Neuronal stem cell (in vitro differentiated cells): ENCODE data around the gene TBC1D5.

Experiments used
- DNase-seq: peaks from one replicate; pipeline ENCODE4 v3.0.0-alpha.2; 2013; ENCODE audit warnings: low spot score
- H2AFZ ChIP-seq: one replicate; pipeline ENCODE4 v1.6.1; 2013; ENCODE audit warnings: mild to moderate bottlenecking, low read length, inconsistent platforms
- H2AK5ac ChIP-seq: 2 replicates; pipeline ENCODE4 v1.6.1; 2013; ENCODE audit warnings: low read depth, mild to moderate bottlenecking, inconsistent platforms, low read length, moderate library complexity, mixed read lengths
- H2BK120ac ChIP-seq: 2 replicates; pipeline ENCODE4 v1.6.1; 2013; ENCODE audit warnings: low read depth, mild to moderate bottlenecking, inconsistent platforms, low read length, moderate library complexity, mixed read lengths
- H2BK12ac ChIP-seq: one replicate; pipeline ENCODE4 v1.6.1; 2013; ENCODE audit warnings: low read length, inconsistent platforms
- H2BK15ac ChIP-seq: 2 replicates; pipeline ENCODE4 v1.6.1; 2013; ENCODE audit warnings: mild to moderate bottlenecking, low read length, inconsistent platforms, mixed read lengths
- H2BK5ac ChIP-seq: one replicate; pipeline ENCODE4 v1.6.1; 2013; ENCODE audit warnings: inconsistent platforms, mild to moderate bottlenecking, low read length, moderate library complexity
- H3K14ac ChIP-seq: one replicate; pipeline ENCODE4 v1.6.1; 2013; ENCODE audit warnings: low read length, inconsistent platforms
- H3K18ac ChIP-seq: 2 replicates; pipeline ENCODE4 v1.6.1; 2013; ENCODE audit warnings: low read length, inconsistent platforms
- H3K23ac ChIP-seq: 2 replicates; pipeline ENCODE4 v1.6.1; 2013; ENCODE audit warnings: low read depth, mild to moderate bottlenecking, mixed read lengths, low read length, inconsistent platforms; ENCODE audit not compliant: poor library complexity
- H3K27ac ChIP-seq: replicated peaks from 3 replicates; pipeline ENCODE4 v1.5.1; 2013; ENCODE audit warnings: low read length, inconsistent platforms
- H3K27me3 ChIP-seq, 3 experiments: 2 replicates each; pipeline ENCODE4 v1.6.1; 2013; ENCODE audit warnings: low read length in 3 of 3, mild to moderate bottlenecking in 2 of 3, inconsistent platforms in 1 of 3, low read depth in 1 of 3, mixed read lengths in 1 of 3, moderate library complexity in 1 of 3; ENCODE audit not compliant: control insufficient read depth in 3 of 3, insufficient read depth in 3 of 3
- H3K36me3 ChIP-seq, 2 donors: replicated peaks in 1 of 2; 2 replicates each; pipeline ENCODE4 v1.6.1; 2013; ENCODE audit warnings: low read length in 2 of 2; ENCODE audit not compliant: control insufficient read depth in 2 of 2, insufficient read depth in 2 of 2
- H3K4ac ChIP-seq: 2 replicates; pipeline ENCODE4 v1.6.1; 2013; ENCODE audit warnings: inconsistent platforms, mild to moderate bottlenecking, low read length, moderate library complexity
- H3K4me1 ChIP-seq, 2 donors: 1 replicate in 1 of 2; 2 replicates in 1 of 2; pipeline ENCODE4 v1.6.1; 2013; ENCODE audit warnings: low read length in 2 of 2, low read depth in 1 of 2; ENCODE audit not compliant: control insufficient read depth in 2 of 2, insufficient read depth in 1 of 2
- H3K4me2 ChIP-seq: one replicate; pipeline ENCODE4 v1.6.1; 2013; ENCODE audit warnings: mild to moderate bottlenecking, low read length, inconsistent platforms; ENCODE audit not compliant: insufficient read depth, poor library complexity, severe bottlenecking
- H3K4me3 ChIP-seq, 2 donors: 2 replicates each; pipeline ENCODE4 v1.5.1; 2013; ENCODE audit warnings: low read length in 2 of 2, mild to moderate bottlenecking in 2 of 2, inconsistent platforms in 1 of 2, moderate library complexity in 1 of 2
- H3K79me1 ChIP-seq: one replicate; pipeline ENCODE4 v1.6.1; 2013; ENCODE audit warnings: low read depth, mild to moderate bottlenecking, inconsistent platforms, low read length, moderate library complexity
- H3K9ac ChIP-seq: one replicate; pipeline ENCODE4 v1.6.1; 2013; ENCODE audit warnings: mild to moderate bottlenecking, low read depth, low read length, inconsistent platforms; ENCODE audit not compliant: poor library complexity
- H3K9me3 ChIP-seq, 2 donors: replicated peaks in 1 of 2; 2 replicates each; pipeline versions ENCODE3 to v1.6.1; 2013; ENCODE audit warnings: low read length in 2 of 2, mild to moderate bottlenecking in 2 of 2, inconsistent platforms in 1 of 2, low read depth in 1 of 2, mixed read lengths in 1 of 2, moderate library complexity in 1 of 2; ENCODE audit not compliant: control insufficient read depth in 2 of 2, insufficient read depth in 1 of 2
- H4K8ac ChIP-seq: one replicate; pipeline ENCODE4 v1.6.1; 2013; ENCODE audit warnings: low read depth, mild to moderate bottlenecking, inconsistent platforms, low read length, moderate library complexity
- H4K91ac ChIP-seq: one replicate; pipeline ENCODE4 v1.6.1; 2013; ENCODE audit warnings: low read length, low read depth, mild to moderate bottlenecking, inconsistent platforms; ENCODE audit not compliant: poor library complexity
- WGBS, 2 donors: extraction: QIAGEN DNeasy Blood & Tissue Kit; methylation state at CpG; one replicate each; pipeline ENCODE4 v1.1.7; 2013; ENCODE audit warnings: missing lambda C conversion rate in 2 of 2, mixed read lengths in 1 of 2; ENCODE audit not compliant: insufficient read length in 2 of 2, insufficient replicate concordance in 1 of 2; ENCODE audit errors: extremely low coverage in 2 of 2; 5-methylcytosine and 5-hydroxymethylcytosine counted together

Gene TBC1D5

DNA sequence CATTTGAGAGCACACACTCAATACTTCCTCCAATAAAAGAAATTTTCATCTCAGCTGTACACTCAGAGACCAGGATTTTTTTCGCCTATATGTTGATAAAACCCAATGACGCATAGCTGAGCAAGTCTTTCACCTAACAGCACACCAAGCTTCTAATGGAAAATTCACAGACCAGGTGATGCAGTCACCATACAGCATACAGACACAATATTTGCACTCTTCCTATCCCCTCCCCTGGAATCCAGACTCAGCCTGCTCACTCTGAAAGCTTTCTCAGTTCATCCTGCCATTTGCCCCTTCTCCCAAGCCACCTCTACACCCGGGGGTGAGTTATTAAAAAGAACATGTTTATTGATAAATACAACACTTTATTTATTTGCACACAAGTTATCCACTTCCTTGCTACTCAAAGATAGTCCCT lies 1.7 kb downstream of the TBC1D5 start:
- Histone ChIP-seq H2AFZ (peak overlapping the region; percentile 88), H2BK5ac (no peak overlapping the region), H2AK5ac (no peak overlapping the region), H3K9ac (no peak overlapping the region), H3K4me2 (peak overlapping the region; percentile 52), H3K23ac (no peak overlapping the region), H3K9me3 (no peaks in the 10 kb centered on the region), H3K18ac (no peak overlapping the region), H2BK12ac (no peak overlapping the region), H3K27me3 (no peaks in the 10 kb centered on the region), H2BK15ac (no peak overlapping the region), H3K27ac (no peak overlapping the region), H2BK120ac (no peak overlapping the region), H4K8ac (no peak overlapping the region), H3K79me1 (peaks cover 2% of the 10 kb centered on the region), H3K4me1 (peaks cover 3 to 6% of the 10 kb centered on the region in 2 donors), H3K4me3 (peak overlapping the region in 1 of 2 donors; percentile 59), H3K14ac (no peak overlapping the region), H3K4ac (no peak overlapping the region), H4K91ac (no peak overlapping the region), H3K36me3 (peaks cover 0 to 2% of the 10 kb centered on the region in 2 donors)
- no peak for DNase-seq
- WGBS, 2 donors, result no CpG with 5 or more reads among the region's 3 CpGs

DNA sequence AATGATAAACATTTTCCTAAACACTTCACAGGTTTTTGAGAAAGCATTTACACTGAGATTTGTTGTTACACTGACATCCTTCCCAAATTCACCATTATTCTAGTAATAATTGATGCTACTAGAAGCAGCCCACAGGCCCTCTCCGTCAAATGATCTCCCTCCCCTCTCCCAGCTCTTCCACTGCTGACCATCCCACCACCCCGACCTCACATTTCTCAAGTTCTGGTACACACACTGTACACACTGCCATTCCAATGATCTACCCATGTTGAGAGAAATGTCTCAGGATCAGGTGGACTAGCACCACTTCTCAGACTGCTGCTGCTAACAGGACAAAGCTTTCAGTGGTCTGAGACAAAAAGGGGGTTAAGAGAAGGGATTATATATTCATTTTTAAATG lies 3.5 kb downstream of the TBC1D5 start:
- Histone ChIP-seq H3K9ac (no peak overlapping the region), H3K9me3 (no peaks in the 10 kb centered on the region), H3K4me2 (no peak overlapping the region), H3K14ac (peak overlapping the region; percentile 38), H4K91ac (no peak overlapping the region), H2BK12ac (no peak overlapping the region), H3K4me1 (peaks cover 3 to 6% of the 10 kb centered on the region in 2 donors), H3K79me1 (peaks cover 2% of the 10 kb centered on the region), H3K36me3 (peaks cover 0 to 2% of the 10 kb centered on the region in 2 donors), H2BK5ac (no peak overlapping the region), H2BK120ac (no peak overlapping the region), H3K27ac (no peak overlapping the region), H3K4ac (no peak overlapping the region), H3K18ac (no peak overlapping the region), H3K23ac (no peak overlapping the region), H4K8ac (no peak overlapping the region), H2AFZ (no peak overlapping the region), H2AK5ac (no peak overlapping the region), H3K4me3 (no peak overlapping the region), H2BK15ac (no peak overlapping the region), H3K27me3 (no peaks in the 10 kb centered on the region)
- WGBS, 2 donors, result no CpG with 5 or more reads among the region's 2 CpGs
- DNase-seq, result no peak

- H2BK5ac ChIP-seq, result no peak overlapping the region
- peaks cover 2% of the 10 kb centered on the region for H3K79me1 ChIP-seq
- no peak overlapping the region for H4K91ac ChIP-seq
- H4K8ac ChIP-seq, result no peak overlapping the region
- H3K4ac ChIP-seq, result no peak overlapping the region
- no peak overlapping the region for H2AFZ ChIP-seq
- H2BK12ac ChIP-seq, result no peak overlapping the region
- no peak overlapping the region for H2AK5ac ChIP-seq
- H2BK120ac ChIP-seq, result no peak overlapping the region
- no peak overlapping the region for H3K4me3 ChIP-seq
- WGBS, 2 donors, result no CpG with 5 or more reads among the region's 2 CpGs
- no peak overlapping the region for H3K4me2 ChIP-seq
- H3K14ac ChIP-seq, result no peak overlapping the region
- H3K9ac ChIP-seq, result no peak overlapping the region
- DNase-seq, result no peak
- no peaks in the 10 kb centered on the region for H3K27me3 ChIP-seq
- H3K18ac ChIP-seq, result no peak overlapping the region
- no peak overlapping the region for H2BK15ac ChIP-seq
- no peak overlapping the region for H3K27ac ChIP-seq
- H3K23ac ChIP-seq, result no peak overlapping the region
- peaks cover 3 to 6% of the 10 kb centered on the region in 2 donors for H3K4me1 ChIP-seq
- peaks cover 0 to 2% of the 10 kb centered on the region in 2 donors for H3K36me3 ChIP-seq
- H3K9me3 ChIP-seq, result no peaks in the 10 kb centered on the region
Observed at GRCh38 chr3:17738219-17738618, 4.2 kb downstream of the TBC1D5 start.

GRCh38 chr3:17737591-17737990 lies 4.8 kb downstream of the TBC1D5 start:
- H3K9me3 ChIP-seq, result no peaks in the 10 kb centered on the region
- H2BK15ac ChIP-seq, result no peak overlapping the region
- DNase-seq, result no peak
- no peak overlapping the region for H2BK12ac ChIP-seq
- no peak overlapping the region for H2BK5ac ChIP-seq
- no peak overlapping the region for H3K4me3 ChIP-seq
- peaks cover 3 to 6% of the 10 kb centered on the region in 2 donors for H3K4me1 ChIP-seq
- H2AK5ac ChIP-seq, result no peak overlapping the region
- no peaks in the 10 kb centered on the region for H3K27me3 ChIP-seq
- no peak overlapping the region for H4K91ac ChIP-seq
- no peak overlapping the region for H3K4me2 ChIP-seq
- no peak overlapping the region for H3K18ac ChIP-seq
- H3K27ac ChIP-seq, result no peak overlapping the region
- no peak overlapping the region for H3K23ac ChIP-seq
- peaks cover 2% of the 10 kb centered on the region for H3K79me1 ChIP-seq
- no peak overlapping the region for H2AFZ ChIP-seq
- H3K4ac ChIP-seq, result no peak overlapping the region
- no peak overlapping the region for H3K14ac ChIP-seq
- H4K8ac ChIP-seq, result no peak overlapping the region
- H2BK120ac ChIP-seq, result no peak overlapping the region
- no peak overlapping the region for H3K9ac ChIP-seq
- H3K36me3 ChIP-seq, result peaks cover 0 to 2% of the 10 kb centered on the region in 2 donors
